ENCODE measurements around the gene ZIC4.

DNA sequence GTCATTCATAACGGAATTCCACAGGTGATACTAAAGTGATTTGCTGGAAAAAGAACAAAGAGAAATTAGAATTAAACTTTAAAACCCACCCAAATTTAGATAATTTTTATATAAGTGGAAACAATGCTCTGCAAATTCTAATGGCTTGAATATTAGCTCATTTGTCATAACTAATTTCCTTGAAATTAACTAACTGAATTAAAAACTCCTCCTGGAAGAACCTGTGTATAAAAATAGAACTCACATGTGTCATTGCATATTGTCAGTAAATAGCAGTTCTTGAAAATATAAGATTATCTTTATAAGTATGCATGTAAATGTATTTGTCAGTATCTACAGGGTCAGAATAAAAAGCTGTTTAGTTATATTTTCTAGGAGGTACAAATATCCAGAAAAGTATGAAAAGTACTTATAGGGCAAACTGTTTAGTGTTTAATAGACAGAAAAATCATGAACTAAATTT, 19.1 kb upstream of the ZIC4 start:
- no peak for TF ChIP-seq RFX5 (IDR thresholded peaks at IDR 0.05; ENCODE audit: low read length)
- TF ChIP-seq, protein P1, sequence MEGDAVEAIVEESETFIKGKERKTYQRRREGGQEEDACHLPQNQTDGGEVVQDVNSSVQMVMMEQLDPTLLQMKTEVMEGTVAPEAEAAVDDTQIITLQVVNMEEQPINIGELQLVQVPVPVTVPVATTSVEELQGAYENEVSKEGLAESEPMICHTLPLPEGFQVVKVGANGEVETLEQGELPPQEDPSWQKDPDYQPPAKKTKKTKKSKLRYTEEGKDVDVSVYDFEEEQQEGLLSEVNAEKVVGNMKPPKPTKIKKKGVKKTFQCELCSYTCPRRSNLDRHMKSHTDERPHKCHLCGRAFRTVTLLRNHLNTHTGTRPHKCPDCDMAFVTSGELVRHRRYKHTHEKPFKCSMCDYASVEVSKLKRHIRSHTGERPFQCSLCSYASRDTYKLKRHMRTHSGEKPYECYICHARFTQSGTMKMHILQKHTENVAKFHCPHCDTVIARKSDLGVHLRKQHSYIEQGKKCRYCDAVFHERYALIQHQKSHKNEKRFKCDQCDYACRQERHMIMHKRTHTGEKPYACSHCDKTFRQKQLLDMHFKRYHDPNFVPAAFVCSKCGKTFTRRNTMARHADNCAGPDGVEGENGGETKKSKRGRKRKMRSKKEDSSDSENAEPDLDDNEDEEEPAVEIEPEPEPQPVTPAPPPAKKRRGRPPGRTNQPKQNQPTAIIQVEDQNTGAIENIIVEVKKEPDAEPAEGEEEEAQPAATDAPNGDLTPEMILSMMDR (IDR thresholded peaks at IDR 0.05) = no peak
